NCI-H526 (cell line): ENCODE measurements around the gene ANO7.

Experiments
- DNase-seq, 2 experiments: peaks; one replicate each; lab custom pipeline; 2025; lab: John Stamatoyannopoulos, UW

ANO7 gene, protein sequence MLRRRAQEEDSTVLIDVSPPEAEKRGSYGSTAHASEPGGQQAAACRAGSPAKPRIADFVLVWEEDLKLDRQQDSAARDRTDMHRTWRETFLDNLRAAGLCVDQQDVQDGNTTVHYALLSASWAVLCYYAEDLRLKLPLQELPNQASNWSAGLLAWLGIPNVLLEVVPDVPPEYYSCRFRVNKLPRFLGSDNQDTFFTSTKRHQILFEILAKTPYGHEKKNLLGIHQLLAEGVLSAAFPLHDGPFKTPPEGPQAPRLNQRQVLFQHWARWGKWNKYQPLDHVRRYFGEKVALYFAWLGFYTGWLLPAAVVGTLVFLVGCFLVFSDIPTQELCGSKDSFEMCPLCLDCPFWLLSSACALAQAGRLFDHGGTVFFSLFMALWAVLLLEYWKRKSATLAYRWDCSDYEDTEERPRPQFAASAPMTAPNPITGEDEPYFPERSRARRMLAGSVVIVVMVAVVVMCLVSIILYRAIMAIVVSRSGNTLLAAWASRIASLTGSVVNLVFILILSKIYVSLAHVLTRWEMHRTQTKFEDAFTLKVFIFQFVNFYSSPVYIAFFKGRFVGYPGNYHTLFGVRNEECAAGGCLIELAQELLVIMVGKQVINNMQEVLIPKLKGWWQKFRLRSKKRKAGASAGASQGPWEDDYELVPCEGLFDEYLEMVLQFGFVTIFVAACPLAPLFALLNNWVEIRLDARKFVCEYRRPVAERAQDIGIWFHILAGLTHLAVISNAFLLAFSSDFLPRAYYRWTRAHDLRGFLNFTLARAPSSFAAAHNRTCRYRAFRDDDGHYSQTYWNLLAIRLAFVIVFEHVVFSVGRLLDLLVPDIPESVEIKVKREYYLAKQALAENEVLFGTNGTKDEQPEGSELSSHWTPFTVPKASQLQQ

GRCh38 chr2:241188361-241189092 is at the start of gene ANO7:
Gene ANO7, plus strand, starts transcription at chr2:241188677. Its CDS starts 1,387 bp downstream, at chr2:241190064.
- DNase-seq = peak; percentile 98 to 99

DNA sequence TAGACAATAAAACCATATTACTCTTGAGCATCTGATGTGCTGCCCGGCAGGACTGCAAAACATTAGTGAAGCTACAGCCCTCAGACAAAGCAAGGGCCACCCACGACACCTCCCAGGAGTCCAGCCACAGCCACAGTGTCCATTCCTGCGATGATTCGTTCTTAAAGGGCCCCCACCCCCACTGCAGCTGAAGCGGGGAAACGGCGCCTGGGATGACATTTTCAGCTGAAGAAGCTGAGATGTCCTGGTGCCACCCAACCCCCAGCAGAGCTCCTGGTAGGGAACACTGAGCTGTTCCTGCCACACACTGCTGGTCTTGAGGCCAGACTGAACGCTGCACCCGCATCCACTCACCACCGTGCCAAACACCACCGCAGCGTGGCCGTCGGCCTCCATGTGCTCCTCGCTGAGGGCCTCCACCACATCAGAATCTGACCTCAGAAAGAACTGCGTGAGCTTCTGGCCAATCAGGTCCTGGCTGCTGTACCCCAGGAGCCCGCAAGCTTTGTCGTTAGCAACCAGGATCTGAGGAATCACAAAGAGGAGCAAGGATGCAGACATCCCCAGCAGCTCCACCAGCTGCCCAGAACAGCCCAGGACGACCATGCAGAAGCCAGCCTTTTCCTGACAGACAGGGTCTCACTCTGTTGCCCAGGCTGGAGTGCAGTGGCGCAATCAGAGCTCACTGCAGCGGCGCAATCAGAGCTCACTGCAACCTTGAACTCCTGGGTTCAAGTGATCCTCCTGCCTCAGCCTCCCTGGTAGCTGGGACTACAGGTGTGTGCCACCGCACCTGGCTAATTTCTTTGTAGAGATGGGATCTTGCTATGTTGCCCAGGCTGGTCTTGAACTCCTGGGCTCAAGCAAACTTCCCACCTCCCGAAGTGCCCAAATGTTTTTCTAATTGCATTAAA is 48.7 kb upstream of the ANO7 start:
- DNase-seq = no peak

GRCh38 chr2:241140445-241140840 is 48.0 kb upstream of the ANO7 start:
- no peak for DNase-seq

GRCh38 chr2:241141214-241141770 is 47.2 kb upstream of the ANO7 start:
- no peak for DNase-seq

DNA sequence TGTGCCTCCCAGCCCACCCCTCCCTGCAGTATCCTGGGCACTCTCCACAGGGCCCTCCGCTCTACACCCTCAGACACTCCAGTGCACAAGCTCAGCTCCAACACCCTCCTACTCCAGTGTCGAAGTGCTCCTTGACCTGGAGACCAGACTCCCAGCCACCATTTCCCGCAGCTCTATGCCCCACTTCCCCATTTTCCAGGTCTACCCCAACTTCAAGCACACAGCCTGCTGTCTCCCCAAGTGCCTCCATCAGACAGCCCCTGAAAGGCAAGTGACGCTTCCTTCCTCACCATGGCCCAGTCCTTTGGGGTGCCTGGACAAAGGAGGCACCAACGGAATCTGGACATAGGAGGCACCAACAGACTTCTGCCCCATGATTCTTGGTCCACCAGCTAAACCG is 46.4 kb upstream of the ANO7 start:
- DNase-seq = no peak

DNA sequence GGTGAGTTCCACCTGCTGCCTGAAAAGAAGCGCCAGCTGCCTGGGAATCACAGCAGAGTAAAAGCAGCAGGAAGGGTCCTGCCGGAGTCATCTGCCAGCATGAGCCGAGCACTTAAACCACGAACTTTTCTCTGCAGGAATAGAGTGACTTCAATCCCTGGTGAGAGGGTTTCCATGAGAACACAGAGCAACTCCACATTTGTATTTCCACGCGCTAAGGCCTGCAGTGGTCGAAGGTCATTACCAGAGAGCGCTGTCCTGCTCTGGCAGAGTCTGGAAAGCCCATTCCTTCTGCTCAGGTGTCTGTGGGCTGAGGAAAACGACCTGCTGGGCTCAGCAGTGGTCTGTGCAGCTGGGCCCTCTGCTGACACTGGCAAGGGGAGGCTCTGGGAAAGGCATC is 45.9 kb upstream of the ANO7 start:
- DNase-seq = no peak

DNA sequence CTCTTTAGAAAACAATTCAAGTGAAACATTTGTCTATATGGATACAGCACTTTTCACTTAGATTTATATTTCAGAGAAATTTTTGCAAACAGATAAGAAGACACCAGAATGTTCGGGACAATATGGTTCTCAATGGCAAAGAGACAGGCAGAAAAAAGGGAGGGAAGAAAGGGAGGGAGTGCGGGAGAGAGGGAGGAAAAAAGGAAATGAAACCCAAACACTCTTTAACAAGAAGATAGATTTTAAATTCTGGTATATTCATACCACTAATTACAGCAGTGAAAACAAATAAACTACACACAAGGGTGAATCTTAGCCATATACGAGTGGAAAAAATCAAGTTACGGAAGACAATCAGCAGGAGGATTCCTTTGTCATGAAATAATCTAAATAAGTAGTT is 42.2 kb upstream of the ANO7 start:
- no peak for DNase-seq

- no peak for DNase-seq
Measured at GRCh38 chr2:241147336-241147735, 41.1 kb upstream of the ANO7 start.

DNA sequence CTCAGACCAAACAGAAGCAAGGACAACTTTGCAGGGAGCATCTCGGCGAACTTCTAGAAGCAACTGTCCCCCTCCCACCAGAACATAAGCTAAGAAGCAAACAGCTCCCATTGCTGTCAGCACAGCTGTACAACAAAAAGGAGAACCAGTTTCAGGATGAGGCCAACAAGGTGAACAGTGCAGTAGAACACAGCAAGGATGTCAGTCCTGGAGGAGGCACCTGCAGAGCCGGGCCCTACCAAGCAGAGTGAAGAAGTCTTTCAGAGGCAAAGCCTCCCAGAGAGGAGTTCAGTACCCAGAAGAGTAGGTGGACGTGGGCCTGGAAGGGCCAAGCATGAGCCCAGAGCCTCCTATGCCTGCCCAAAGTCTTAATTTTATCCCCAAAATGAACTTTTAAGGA is 40.2 kb upstream of the ANO7 start:
- DNase-seq = peak in 1 of 2 experiments; percentile 45

- DNase-seq = peak; percentile 98 to 99
Measured at GRCh38 chr2:241148891-241149674, 39.4 kb upstream of the ANO7 start, which contains the start of gene PASK. Gene PASK, minus strand, starts transcription at chr2:241149472. Its CDS starts 6,440 bp downstream, at chr2:241143032.

GRCh38 chr2:241149675-241149924 is 38.9 kb upstream of the ANO7 start:
- DNase-seq = no peak

DNA sequence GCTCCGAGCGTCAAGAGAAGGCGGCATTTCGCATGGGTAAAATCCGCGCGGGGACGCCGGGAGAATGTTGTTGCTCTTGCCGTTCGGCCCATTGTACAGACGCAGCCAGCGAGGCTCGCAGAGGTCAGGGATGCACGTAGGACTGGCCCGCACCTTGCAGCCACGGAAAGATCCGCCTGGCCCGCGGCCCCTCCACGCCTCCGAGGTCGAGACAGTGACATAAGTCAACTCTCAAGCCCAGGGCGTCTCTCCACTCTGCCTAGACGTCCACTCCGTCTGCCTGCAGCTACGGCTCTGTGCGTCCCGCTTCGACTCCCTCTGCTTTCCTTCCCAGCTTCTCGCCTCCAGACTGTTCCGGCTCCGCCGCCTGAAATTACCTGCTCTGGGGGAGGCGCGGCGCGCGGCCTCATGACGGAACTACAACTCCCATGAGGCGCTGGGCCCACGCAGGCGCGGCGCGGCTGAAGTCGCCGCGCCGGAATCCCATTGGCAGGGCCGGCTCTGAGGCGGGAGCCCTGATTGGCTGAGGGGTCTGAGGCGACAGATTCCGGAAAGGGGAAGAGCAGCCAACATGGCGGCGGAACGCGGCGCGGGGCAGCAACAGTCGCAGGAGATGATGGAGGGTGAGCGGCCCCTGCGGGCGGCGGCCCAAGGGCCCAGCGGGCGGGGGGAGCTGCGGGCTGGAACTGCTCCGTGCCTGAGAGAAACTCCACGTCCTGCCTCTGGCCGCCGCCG is 38.4 kb upstream of the ANO7 start, which contains the start of gene PPP1R7:
Gene PPP1R7, plus strand, starts transcription at position 543 of the 735 bp plus-strand sequence. Its CDS starts 29 bp downstream, at position 572.
- peak; percentile 94 to 99 for DNase-seq

DNA sequence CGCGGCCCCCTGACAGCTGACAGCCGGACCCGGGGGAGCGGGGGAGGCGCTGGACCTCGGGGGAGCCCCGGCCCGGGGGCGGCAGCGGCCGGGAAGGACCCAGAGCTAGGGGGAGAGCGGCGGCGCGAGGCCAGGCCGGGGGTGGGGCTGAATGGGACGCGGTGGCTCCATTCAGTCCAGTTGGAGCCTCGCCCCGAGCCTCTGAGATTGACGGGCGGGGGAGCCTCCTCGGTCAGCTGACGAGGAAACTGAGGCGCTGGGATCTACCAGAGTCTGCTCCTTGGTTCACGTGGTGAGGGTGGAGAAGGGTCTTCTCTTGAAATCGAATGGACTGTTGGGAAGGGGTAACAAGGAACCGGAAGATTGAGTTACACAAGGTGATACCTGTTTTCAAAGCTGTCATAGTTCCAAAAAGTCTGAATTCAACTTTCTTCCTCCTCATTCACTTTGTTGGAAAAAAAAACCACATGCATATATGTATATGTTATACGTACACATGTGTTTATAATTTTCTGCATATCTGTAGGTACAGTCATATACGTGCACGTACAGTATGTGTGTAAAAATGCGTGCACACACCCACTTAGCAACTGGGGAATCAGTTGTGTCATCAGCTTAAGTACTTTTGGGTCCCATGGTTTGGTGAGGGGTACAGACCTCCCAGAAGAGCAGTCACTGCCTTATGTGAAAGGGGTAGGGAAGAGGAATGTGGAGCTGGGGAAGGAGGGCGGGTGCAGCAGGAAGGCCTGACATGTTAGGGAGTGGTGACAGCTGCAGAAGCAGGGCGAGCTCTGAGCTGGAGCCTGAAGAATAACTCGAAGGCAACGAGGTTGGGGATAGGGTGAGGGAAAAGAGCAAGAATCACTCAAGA is 37.6 kb upstream of the ANO7 start:
- DNase-seq = no peak

GRCh38 chr2:241151934-241152660 is 36.4 kb upstream of the ANO7 start:
- DNase-seq = no peak

GRCh38 chr2:241153616-241154015 is 34.9 kb upstream of the ANO7 start:
- no peak for DNase-seq

GRCh38 chr2:241154915-241155314 is 33.6 kb upstream of the ANO7 start:
- DNase-seq = no peak

- DNase-seq = no peak
Measured at GRCh38 chr2:241155936-241156335, 32.5 kb upstream of the ANO7 start.

DNA sequence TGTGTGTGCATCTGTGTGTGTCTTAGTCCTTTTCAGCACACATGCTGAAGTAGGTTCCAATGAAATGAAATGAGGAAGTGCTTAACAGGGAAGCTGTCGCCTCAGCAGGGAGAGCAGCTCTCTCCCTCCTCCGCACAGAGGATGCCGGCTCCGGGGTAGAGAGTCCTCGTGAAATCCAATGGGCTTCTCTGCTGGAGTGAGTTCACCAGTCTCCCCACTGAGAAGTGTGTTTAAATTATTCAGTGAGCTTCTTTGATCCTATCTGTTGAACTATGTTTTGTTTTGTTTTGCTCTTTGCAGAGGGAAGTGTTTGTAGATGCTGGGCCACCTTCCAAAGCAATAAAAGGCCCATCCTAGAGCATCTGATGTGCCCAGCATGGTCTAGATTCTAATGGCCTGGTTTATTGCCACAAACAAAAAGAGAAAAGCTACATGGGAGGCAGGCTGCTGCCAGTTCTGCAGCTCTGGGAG is 31.5 kb upstream of the ANO7 start:
- no peak for DNase-seq
